Thyroid gland (tissue), 4 donors: Measurements from ENCODE around the gene MRPL4. TPM values are rescaled to one million over a fixed set of nuclear protein-coding genes. Genes with fewer than 3 reads are reported as not detected.

ENCODE experiments used
- DNase-seq, 2 donors: peaks; one replicate each; pipeline ENCODE4 v3.0.0-alpha.2; 2019
- H3K27ac ChIP-seq, 3 donors: fragments of 200-600 bp; sonication (generic); 1 replicate in 2 of 3; 2 replicates in 1 of 3; pipeline ENCODE4 v1.5.1; 2016 to 2019; ENCODE audit warnings: mild to moderate bottlenecking in 1 of 3, moderate library complexity in 1 of 3
- H3K27me3 ChIP-seq: fragments of 200-600 bp; sonication (generic); one replicate; pipeline ENCODE4 v1.5.1; 2019
- H3K36me3 ChIP-seq, 2 donors: fragments of 200-600 bp; sonication (generic); one replicate each; pipeline ENCODE4 v1.5.1; 2016 to 2019
- H3K4me1 ChIP-seq, 2 donors: fragments of 200-600 bp; sonication (generic); one replicate each; pipeline ENCODE4 v1.5.1; 2017 to 2019
- H3K4me3 ChIP-seq, 3 donors: fragments of 200-600 bp; sonication (generic); replicated peaks in 1 of 3; 1 replicate in 2 of 3; 2 replicates in 1 of 3; pipeline ENCODE4 v1.5.1; 2016; ENCODE audit warnings: mild to moderate bottlenecking in 1 of 3
- H3K9me3 ChIP-seq: fragments of 200-600 bp; sonication (generic); one replicate; pipeline ENCODE4 v1.5.1; 2017
- CTCF ChIP-seq, 6 experiments: fragments of 200-600 bp in 3 of 6; fragments of 450-650 bp in 3 of 6; sonication (generic) in 3 of 6; IDR thresholded peaks; one replicate each; pipeline ENCODE4 v1.5.1; 2016 to 2019; ENCODE audit warnings: antibody characterized with exemption in 6 of 6, mild to moderate bottlenecking in 2 of 6, inconsistent platforms in 1 of 6, moderate library complexity in 1 of 6
- POLR2A ChIP-seq, 2 donors: fragments of 450-650 bp; IDR thresholded peaks; one replicate each; pipeline ENCODE4 v1.6.1; 2017; ENCODE audit warnings: antibody characterized with exemption in 2 of 2, mild to moderate bottlenecking in 2 of 2, moderate library complexity in 1 of 2
- WGBS, 2 donors: methylation state at CpG; one replicate each; pipeline ENCODE4 v1.1.5; 2017; 5-methylcytosine and 5-hydroxymethylcytosine counted together
- intact Hi-C: fragments of 100-400 bp; cut with DNase I; formaldehyde crosslinking; loops from one replicate; pipeline ENCODE4 v1.15.1; 2023
- total RNA-seq, 4 donors: library from RNA; depleted of rRNA; stranded (reverse); fragments of >200 nt; gene quantifications; one replicate each; pipeline ENCODE4 v1.2.3, GENCODE V29; 2016

MRPL4 gene
- total RNA-seq, 4 donors from 2014 or later, result 36.1 to 81.7 (median 54.9) TPM

- Histone ChIP-seq H3K36me3 (peaks cover 6 to 18% of the 10 kb centered on the region in 2 donors), H3K4me1 (peaks cover 33 to 67% of the 10 kb centered on the region in 2 donors), H3K27me3 (peaks cover 42% of the 10 kb centered on the region), H3K4me3 (no peak overlapping the region), H3K9me3 (no peaks in the 10 kb centered on the region), H3K27ac (no peak overlapping the region)
- intact Hi-C loops, result no loop called here
- no peak for DNase-seq
- TF ChIP-seq POLR2A (IDR thresholded peaks at IDR 0.05), result no peak
- no peak for TF ChIP-seq CTCF (IDR thresholded peaks at IDR 0.05)
- WGBS, 2 donors, result 2 to 3% methylated on average over 14 to 23 of the region's 23 CpGs
Observed at GRCh38 chr19:10288662-10289166, 36.7 kb downstream of the MRPL4 start.

GRCh38 chr19:10289167-10289835, 37.3 kb downstream of the MRPL4 start:
- TF ChIP-seq POLR2A (IDR thresholded peaks at IDR 0.05), result no peak
- TF ChIP-seq CTCF (IDR thresholded peaks at IDR 0.05), result no peak
- no peak overlapping the region for H3K27ac ChIP-seq

GRCh38 chr19:10289836-10290356, 37.9 kb downstream of the MRPL4 start, which contains the start of gene ICAM5:
ICAM5 (plus strand) TSS chr19:10289952; CDS start chr19:10290044, 92 bp downstream.
- TF ChIP-seq CTCF (IDR thresholded peaks at IDR 0.05) (no peak), POLR2A (IDR thresholded peaks at IDR 0.05) (no peak)
- Histone ChIP-seq H3K4me1 (peaks cover 33 to 71% of the 10 kb centered on the region in 2 donors), H3K36me3 (peaks cover under 1 to 12% of the 10 kb centered on the region in 2 donors), H3K4me3 (peak within 1 kb of the TSS in 1 of 3 donors; percentile 13), H3K27ac (no peak within 1 kb of the TSS), H3K27me3 (peaks cover 45% of the 10 kb centered on the region), H3K9me3 (no peaks in the 10 kb centered on the region)
- 2 to 6% methylated on average over 5 to 8 of the region's 45 CpGs for WGBS, 2 donors
- intact Hi-C loops, result no loop called here
- no peak for DNase-seq

More at GRCh38 chr19:10289167-10289835, 37.3 kb downstream of the MRPL4 start:
- no peak for DNase-seq
- H3K4me1 ChIP-seq, result peaks cover 33 to 67% of the 10 kb centered on the region in 2 donors
- intact Hi-C loops, result no loop called here
- H3K36me3 ChIP-seq, result peaks cover 6 to 18% of the 10 kb centered on the region in 2 donors
- H3K9me3 ChIP-seq, result no peaks in the 10 kb centered on the region
- H3K27me3 ChIP-seq, result peaks cover 45% of the 10 kb centered on the region
- 2 to 4% methylated on average over 30 to 34 of the region's 50 CpGs for WGBS, 2 donors
- peak overlapping the region in 1 of 3 donors; percentile 13 for H3K4me3 ChIP-seq

- DNase-seq, result no peak
- Histone ChIP-seq H3K27me3 (peaks cover 45% of the 10 kb centered on the region), H3K27ac (no peak overlapping the region), H3K9me3 (no peaks in the 10 kb centered on the region), H3K36me3 (peaks cover 0 to 6% of the 10 kb centered on the region in 2 donors), H3K4me1 (peaks cover 33 to 76% of the 10 kb centered on the region in 2 donors), H3K4me3 (no peak overlapping the region)
- intact Hi-C loops, result no loop called here
- no peak for TF ChIP-seq POLR2A (IDR thresholded peaks at IDR 0.05)
- no peak for TF ChIP-seq CTCF (IDR thresholded peaks at IDR 0.05)
- 3 to 7% methylated on average over 26 to 30 of the region's 30 CpGs for WGBS, 2 donors
Observed at GRCh38 chr19:10290357-10290875, 38.4 kb downstream of the MRPL4 start.
